ENCODE results near the gene WNT3A. TPM values are rescaled to one million over a fixed set of nuclear protein-coding genes. Genes with fewer than 3 reads are reported as not detected.

The WNT3A gene
- total and polyA plus RNA-seq, 2 donors (not counting 3 experiments of a cell fraction or from before 2014, with no cell fraction given), result not detected

DNA sequence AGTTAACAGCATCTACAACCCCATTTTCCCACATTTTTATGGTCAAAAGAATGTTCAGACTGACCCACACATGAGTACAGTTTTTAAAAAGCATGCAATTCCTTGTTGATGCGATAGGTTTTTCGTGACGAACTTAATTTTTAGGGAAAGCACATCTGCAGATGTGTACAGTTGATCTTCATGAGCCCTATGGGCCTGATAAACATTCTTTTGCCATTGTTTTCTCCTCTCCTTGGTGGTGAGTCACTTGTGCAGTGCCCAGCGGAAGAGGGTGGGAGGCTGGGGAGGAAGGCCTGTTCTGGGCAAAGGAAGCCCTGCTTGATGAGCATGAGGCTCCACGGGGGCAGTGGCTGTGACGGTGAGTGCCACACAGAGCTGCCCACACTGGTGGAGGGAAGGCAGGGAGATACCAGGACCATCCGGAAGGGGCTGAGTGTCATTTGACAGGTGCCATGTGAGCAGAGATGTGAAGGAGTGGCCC is 81.0 kb downstream of the WNT3A start:
- H4K20me1 ChIP-seq (replicated peaks; ENCODE audit: control insufficient read depth, extremely low read depth, insufficient read depth, low read length), result peaks cover 8% of the 10 kb centered on the region
- FAIRE-seq, result peak; percentile 99
- H3K4me1 ChIP-seq (ENCODE audit: control insufficient read depth, extremely low read depth, insufficient read depth, low read length), result peaks cover 79% of the 10 kb centered on the region
- intact Hi-C loops (cut with micrococcal nuclease), result loop anchor here (1.0 to 10.0 kb wide), 7 partner anchors 53 to 606 kb away; partner anchors contain the start of genes IBA57, JMJD4, SNAP47 and ZNF678
- H3K4me2 ChIP-seq (ENCODE audit: insufficient read depth, low read length), result peak overlapping the region; percentile 27
- H3K36me3 ChIP-seq (ENCODE audit: control insufficient read depth in 2 of 2, extremely low read depth in 1 of 2, insufficient read depth in 2 of 2, low read length in 2 of 2), result peaks cover 0 to 5% of the 10 kb centered on the region in 2 experiments
- peak overlapping the region; percentile 94 for H3K27ac ChIP-seq (ENCODE audit: insufficient read depth, low read depth, low read length)
- POLR2A ChIA-PET, result no interaction called here
- no TSS peak for BruUV-seq (replicated peaks)
- peak; percentile 94 for DNase-seq (ENCODE audit: low read depth, low spot score)
- peak overlapping the region in 1 of 3 experiments; percentile 10 for H3K4me3 ChIP-seq (replicated peaks in 1 of 3; ENCODE audit: insufficient read depth in 1 of 3, low read depth in 1 of 3, low read length in 3 of 3)
- H3K79me2 ChIP-seq (ENCODE audit: control insufficient read depth, insufficient read depth, low read length), result peaks cover 100% of the 10 kb centered on the region
- no peaks in the 10 kb centered on the region for H3K27me3 ChIP-seq (ENCODE audit: control insufficient read depth in 2 of 2, insufficient read depth in 2 of 2, low read length in 2 of 2)
- dilution Hi-C loops (cut with MboI; ENCODE audit: extremely low pct_ligation_motif_present, low sequenced_read_pairs), result no loop called here
- no peak overlapping the region for H2AFZ ChIP-seq (ENCODE audit: low read depth, low read length)
- H3K9ac ChIP-seq (replicated peaks; ENCODE audit: extremely low read depth, insufficient read depth, low read length), result peak overlapping the region; percentile 37
- H3K9me3 ChIP-seq (replicated peaks; ENCODE audit: control insufficient read depth, insufficient read depth, low read length), result no peaks in the 10 kb centered on the region
- CTCF ChIA-PET, result interaction anchor here (0.6 to 1.1 kb wide), 2 partner anchors 84 to 88 kb away, joined by 3 read pairs; no protein-coding TSS in a partner anchor
- TF ChIP-seq, protein P1, sequence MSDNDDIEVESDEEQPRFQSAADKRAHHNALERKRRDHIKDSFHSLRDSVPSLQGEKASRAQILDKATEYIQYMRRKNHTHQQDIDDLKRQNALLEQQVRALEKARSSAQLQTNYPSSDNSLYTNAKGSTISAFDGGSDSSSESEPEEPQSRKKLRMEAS (IDR thresholded peaks at IDR 0.05; ENCODE audit: insufficient read depth, insufficient read length), result peak; percentile 46
- TF ChIP-seq POLR2A (IDR thresholded peaks at IDR 0.05; ENCODE audit: low read depth, low read length) (no peak), EZH2 (IDR thresholded peaks at IDR 0.05; ENCODE audit: borderline replicate concordance, low read depth, low read length, severe bottlenecking) (no peak), FOS (IDR thresholded peaks at IDR 0.05; ENCODE audit: borderline replicate concordance, insufficient read depth, low read length) (peak; percentile 95), MYC (IDR thresholded peaks at IDR 0.05; ENCODE audit: low read depth, low read length) (peak; percentile 66), POLR2AphosphoS5 (IDR thresholded peaks at IDR 0.05; ENCODE audit: insufficient read depth, low read depth, low read length) (peak; percentile 60), GATA2 (IDR thresholded peaks at IDR 0.05; ENCODE audit: insufficient read depth, insufficient read length, low read depth, low read length) (peak; percentile 62), JUN (IDR thresholded peaks at IDR 0.05; ENCODE audit: borderline replicate concordance, insufficient read depth, insufficient read length, low read depth) (peak; percentile 93)
- TF ChIP-seq, protein P2, sequence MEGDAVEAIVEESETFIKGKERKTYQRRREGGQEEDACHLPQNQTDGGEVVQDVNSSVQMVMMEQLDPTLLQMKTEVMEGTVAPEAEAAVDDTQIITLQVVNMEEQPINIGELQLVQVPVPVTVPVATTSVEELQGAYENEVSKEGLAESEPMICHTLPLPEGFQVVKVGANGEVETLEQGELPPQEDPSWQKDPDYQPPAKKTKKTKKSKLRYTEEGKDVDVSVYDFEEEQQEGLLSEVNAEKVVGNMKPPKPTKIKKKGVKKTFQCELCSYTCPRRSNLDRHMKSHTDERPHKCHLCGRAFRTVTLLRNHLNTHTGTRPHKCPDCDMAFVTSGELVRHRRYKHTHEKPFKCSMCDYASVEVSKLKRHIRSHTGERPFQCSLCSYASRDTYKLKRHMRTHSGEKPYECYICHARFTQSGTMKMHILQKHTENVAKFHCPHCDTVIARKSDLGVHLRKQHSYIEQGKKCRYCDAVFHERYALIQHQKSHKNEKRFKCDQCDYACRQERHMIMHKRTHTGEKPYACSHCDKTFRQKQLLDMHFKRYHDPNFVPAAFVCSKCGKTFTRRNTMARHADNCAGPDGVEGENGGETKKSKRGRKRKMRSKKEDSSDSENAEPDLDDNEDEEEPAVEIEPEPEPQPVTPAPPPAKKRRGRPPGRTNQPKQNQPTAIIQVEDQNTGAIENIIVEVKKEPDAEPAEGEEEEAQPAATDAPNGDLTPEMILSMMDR (IDR thresholded peaks at IDR 0.05; ENCODE audit: extremely low read depth in 1 of 2, insufficient read depth in 1 of 2, low read depth in 1 of 2, low read length in 2 of 2), result no peak
- no peaks in the 10 kb centered on the region for H3K9me1 ChIP-seq (replicated peaks; ENCODE audit: control insufficient read depth, extremely low read depth, insufficient read depth, low read length)

Measured in endothelial cell of umbilical vein (primary cell).